Measurements from ENCODE around the gene C17orf67.

DNA sequence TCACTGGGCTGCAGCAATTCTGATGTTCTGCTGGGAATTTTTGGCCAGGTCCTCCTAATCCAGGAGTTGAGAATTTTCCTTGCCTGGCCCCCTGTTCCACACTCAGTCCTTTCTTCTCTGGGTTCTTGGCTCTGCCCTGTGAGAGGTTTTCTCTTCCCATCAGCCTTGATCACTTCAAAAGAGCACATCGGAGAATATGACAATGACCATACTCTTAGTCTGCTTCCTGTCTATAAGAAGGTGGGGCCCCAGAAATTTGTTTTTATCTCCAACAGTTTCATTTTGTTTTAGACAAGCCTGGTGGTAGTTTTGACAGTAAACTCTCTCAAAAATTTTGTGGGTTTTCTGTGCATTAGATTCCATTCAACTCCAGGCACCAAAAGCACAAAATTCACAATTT, 70.7 kb downstream of the C17orf67 start:
- TF ChIP-seq, protein P1, sequence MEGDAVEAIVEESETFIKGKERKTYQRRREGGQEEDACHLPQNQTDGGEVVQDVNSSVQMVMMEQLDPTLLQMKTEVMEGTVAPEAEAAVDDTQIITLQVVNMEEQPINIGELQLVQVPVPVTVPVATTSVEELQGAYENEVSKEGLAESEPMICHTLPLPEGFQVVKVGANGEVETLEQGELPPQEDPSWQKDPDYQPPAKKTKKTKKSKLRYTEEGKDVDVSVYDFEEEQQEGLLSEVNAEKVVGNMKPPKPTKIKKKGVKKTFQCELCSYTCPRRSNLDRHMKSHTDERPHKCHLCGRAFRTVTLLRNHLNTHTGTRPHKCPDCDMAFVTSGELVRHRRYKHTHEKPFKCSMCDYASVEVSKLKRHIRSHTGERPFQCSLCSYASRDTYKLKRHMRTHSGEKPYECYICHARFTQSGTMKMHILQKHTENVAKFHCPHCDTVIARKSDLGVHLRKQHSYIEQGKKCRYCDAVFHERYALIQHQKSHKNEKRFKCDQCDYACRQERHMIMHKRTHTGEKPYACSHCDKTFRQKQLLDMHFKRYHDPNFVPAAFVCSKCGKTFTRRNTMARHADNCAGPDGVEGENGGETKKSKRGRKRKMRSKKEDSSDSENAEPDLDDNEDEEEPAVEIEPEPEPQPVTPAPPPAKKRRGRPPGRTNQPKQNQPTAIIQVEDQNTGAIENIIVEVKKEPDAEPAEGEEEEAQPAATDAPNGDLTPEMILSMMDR (IDR thresholded peaks at IDR 0.05 in 8 of 11, conservative IDR thresholded peaks at IDR 0.05 in 3 of 11), result no peak
- no peak for TF ChIP-seq POLR2A (IDR thresholded peaks at IDR 0.05)

Data from spleen (tissue), 7 donors.